Spleen (tissue), 11 donors: ENCODE results near the gene ANKDD1A. TPM values are rescaled to one million over a fixed set of nuclear protein-coding genes. Genes with fewer than 3 reads are reported as not detected.
A peak's percentile ranks its signal among the peaks of the same experiment; 100 is the strongest.

Experiments used
- DNase-seq: peaks from one replicate; pipeline ENCODE4 v3.0.0-alpha.2; 2020
- H3K27ac ChIP-seq, 8 donors: fragments of 200-600 bp; sonication (generic) in 7 of 8; 1 replicate in 4 of 8; 2 replicates in 4 of 8; pipeline versions ENCODE4 v1.5.0 to v1.8.0; 2016 to 2021; ENCODE audit warnings: inconsistent platforms in 4 of 8, mild to moderate bottlenecking in 4 of 8, moderate library complexity in 1 of 8
- H3K27me3 ChIP-seq, 7 donors: fragments of 200-600 bp; sonication (generic) in 6 of 7; replicated peaks in 1 of 7; 1 replicate in 4 of 7; 2 replicates in 3 of 7; pipeline versions ENCODE4 v1.5.0 to v1.8.0; 2016 to 2021; ENCODE audit warnings: inconsistent platforms in 3 of 7, mild to moderate bottlenecking in 1 of 7
- H3K36me3 ChIP-seq, 6 donors: fragments of 200-600 bp; sonication (generic) in 5 of 6; 1 replicate in 4 of 6; 2 replicates in 2 of 6; pipeline versions ENCODE4 v1.5.0 to v1.8.0; 2016 to 2021; ENCODE audit warnings: inconsistent platforms in 2 of 6
- H3K4me1 ChIP-seq, 6 donors: fragments of 200-600 bp; sonication (generic) in 5 of 6; 1 replicate in 3 of 6; 2 replicates in 3 of 6; pipeline versions ENCODE4 v1.5.0 to v1.8.0; 2016 to 2021; ENCODE audit warnings: inconsistent platforms in 3 of 6
- H3K4me3 ChIP-seq, 8 donors: fragments of 200-600 bp; sonication (generic) in 7 of 8; 1 replicate in 4 of 8; 2 replicates in 4 of 8; pipeline versions ENCODE4 v1.5.0 to v1.8.0; 2016 to 2021; ENCODE audit warnings: inconsistent platforms in 4 of 8, mild to moderate bottlenecking in 4 of 8, moderate library complexity in 2 of 8
- H3K9me3 ChIP-seq, 8 donors: fragments of 200-600 bp; sonication (generic) in 7 of 8; 1 replicate in 4 of 8; 2 replicates in 4 of 8; pipeline versions ENCODE4 v1.5.0 to v1.8.0; 2016 to 2021; ENCODE audit warnings: inconsistent platforms in 4 of 8
- CTCF ChIP-seq, 11 experiments: fragments of 200-600 bp in 7 of 11; fragments of 450-650 bp in 4 of 11; sonication (generic) in 4 of 11; IDR thresholded peaks in 8 of 11; conservative IDR thresholded peaks in 3 of 11; 1 replicate in 7 of 11; 2 replicates in 4 of 11; pipeline versions ENCODE4 v1.4.0 to v1.8.0; 2016 to 2021; ENCODE audit warnings: antibody characterized with exemption in 11 of 11, inconsistent platforms in 4 of 11, mild to moderate bottlenecking in 1 of 11
- POLR2A ChIP-seq, 3 donors: fragments of 450-650 bp; IDR thresholded peaks; one replicate each; pipeline ENCODE4 v1.5.1; 2017; ENCODE audit warnings: antibody characterized with exemption in 3 of 3, mild to moderate bottlenecking in 1 of 3
- POLR2AphosphoS5 ChIP-seq, 3 donors: sonication (generic); formaldehyde crosslinking; IDR thresholded peaks; one replicate each; pipeline ENCODE4 v1.5.1; 2017; ENCODE audit warnings: antibody characterized with exemption in 3 of 3
- WGBS, 5 donors: extraction: QIAGEN DNeasy Blood & Tissue Kit in 3 of 5; methylation state at CpG; one replicate each; pipeline versions ENCODE4 v1.1.5 to v1.1.7; 2013 to 2018; 5-methylcytosine and 5-hydroxymethylcytosine counted together
- intact Hi-C: fragments of 100-400 bp; cut with DNase I; formaldehyde crosslinking; loops from one replicate; pipeline ENCODE4 v1.15.0; 2023; ENCODE audit warnings: low total_unique reads
- polyA plus RNA-seq, 3 donors: library from polyadenylated mRNA; stranded (reverse); fragments of 200-250 nt; gene quantifications; one replicate each; pipeline ENCODE4 v1.2.1, GENCODE V29; 2013
- total RNA-seq, 7 donors: library from RNA; depleted of rRNA in 3 of 7; stranded (reverse); fragments of >200 nt in 3 of 7; fragmentation: NEBNext Ultra II Directional in 4 of 7; extraction: Animal tissue kit (Norgen Biotek cat#: 25700) in 4 of 7; gene quantifications; one replicate each; pipeline versions ENCODE4 v1.1.0 to v1.2.1, GENCODE V29; 2016 to 2021
- donor health status: healthy with polysubstance abuse.
- donor health status: DM: no; HTN: no; CAD: no; lungs with moderate emphysema.
- donor health status: DM: no; HTN: no; CAD: no.
- donor health status: Bipolar disorder and iron deficiency.
- donor health status: healthy.
- donor health status: DM: no; HTN: no; CAD: no.
- donor health status: DM: yes; HTN: yes; CAD: no.

Gene ANKDD1A
- total and polyA plus RNA-seq, 10 donors, result 5.7 to 71.1 (median 41.7) TPM

GRCh38 chr15:64925335-64926330, 13.9 kb downstream of the ANKDD1A start:
- no peaks in the 10 kb centered on the region for H3K27me3 ChIP-seq
- peaks cover 0 to 30% (median 4%) of the 10 kb centered on the region in 6 donors for H3K4me1 ChIP-seq
- no peak overlapping the region for H3K4me3 ChIP-seq
- DNase-seq, result no peak
- TF ChIP-seq CTCF (IDR thresholded peaks at IDR 0.05 in 8 of 11, conservative IDR thresholded peaks at IDR 0.05 in 3 of 11), result no peak
- no peak for TF ChIP-seq POLR2AphosphoS5 (IDR thresholded peaks at IDR 0.05)
- TF ChIP-seq POLR2A (IDR thresholded peaks at IDR 0.05), result no peak
- intact Hi-C loops, result no loop called here
- peak overlapping the region in 1 of 8 donors; percentile 11 for H3K27ac ChIP-seq
- H3K36me3 ChIP-seq, result peaks cover 0 to 84% (median 6%) of the 10 kb centered on the region in 6 donors
- WGBS, 5 donors, result 86 to 94% (median 91%) methylated on average over 9 to 13 of the region's 13 CpGs
- H3K9me3 ChIP-seq, result no peaks in the 10 kb centered on the region

- Histone ChIP-seq H3K4me1 (peaks cover 0 to 30% (median 4%) of the 10 kb centered on the region in 6 donors), H3K27ac (no peak overlapping the region), H3K36me3 (peaks cover 0 to 91% (median 13%) of the 10 kb centered on the region in 6 donors), H3K9me3 (no peaks in the 10 kb centered on the region), H3K4me3 (no peak overlapping the region), H3K27me3 (no peaks in the 10 kb centered on the region)
- 78 to 94% (median 88%) methylated on average over 8 of the region's 8 CpGs for WGBS, 5 donors
- no peak for DNase-seq
- TF ChIP-seq POLR2AphosphoS5 (IDR thresholded peaks at IDR 0.05) (peak in 1 of 3 donors; percentile 25), POLR2A (IDR thresholded peaks at IDR 0.05) (no peak)
- intact Hi-C loops, result no loop called here
These were observed 15.0 kb downstream of the ANKDD1A start for GRCh38 chr15:64926661-64927060.

GRCh38 chr15:64928626-64929220, 17.0 kb downstream of the ANKDD1A start:
- no peaks in the 10 kb centered on the region for H3K9me3 ChIP-seq
- TF ChIP-seq POLR2AphosphoS5 (IDR thresholded peaks at IDR 0.05), result no peak
- TF ChIP-seq POLR2A (IDR thresholded peaks at IDR 0.05), result no peak
- no peak for TF ChIP-seq CTCF (IDR thresholded peaks at IDR 0.05 in 8 of 11, conservative IDR thresholded peaks at IDR 0.05 in 3 of 11)
- H3K4me1 ChIP-seq, result peaks cover 0 to 30% (median 4%) of the 10 kb centered on the region in 6 donors
- intact Hi-C loops, result no loop called here
- DNase-seq, result no peak
- WGBS, 5 donors, result 55 to 74% (median 73%) methylated on average over 9 to 10 of the region's 10 CpGs
- peak overlapping the region in 2 of 8 donors; percentile 43 to 44 for H3K27ac ChIP-seq
- H3K36me3 ChIP-seq, result peaks cover 0 to 93% (median 20%) of the 10 kb centered on the region in 6 donors
- no peaks in the 10 kb centered on the region for H3K27me3 ChIP-seq
- H3K4me3 ChIP-seq, result no peak overlapping the region

- Histone ChIP-seq H3K27me3 (no peaks in the 10 kb centered on the region), H3K4me3 (no peak overlapping the region), H3K9me3 (no peaks in the 10 kb centered on the region), H3K4me1 (peaks cover 0 to 25% (median 4%) of the 10 kb centered on the region in 6 donors), H3K36me3 (peaks cover 0 to 95% (median 28%) of the 10 kb centered on the region in 6 donors), H3K27ac (peak overlapping the region in 1 of 8 donors; percentile 18)
- DNase-seq, result no peak
- intact Hi-C loops, result no loop called here
- no peak for TF ChIP-seq POLR2AphosphoS5 (IDR thresholded peaks at IDR 0.05)
- no peak for TF ChIP-seq CTCF (IDR thresholded peaks at IDR 0.05 in 8 of 11, conservative IDR thresholded peaks at IDR 0.05 in 3 of 11)
- no peak for TF ChIP-seq POLR2A (IDR thresholded peaks at IDR 0.05)
- 79 to 91% (median 89%) methylated on average over 10 of the region's 10 CpGs for WGBS, 5 donors
These were observed 18.4 kb downstream of the ANKDD1A start for GRCh38 chr15:64930019-64930652.
